Panc1 (cell line): Measurements from ENCODE around the gene STARD8. TPM values are rescaled to one million over a fixed set of nuclear protein-coding genes. Genes with fewer than 3 reads are reported as not detected.

Source experiments
- ATAC-seq: fragments of 200-7000 bp; cut with Tn5 transposase; 2 replicates; pipeline ENCODE4 v1.9.1; 2020; ENCODE audit warnings: mild to moderate bottlenecking, moderate library complexity
- BruUV-seq: library from RNA; stranded (reverse); fragments of 400-500 nt; replicated peaks from 2 replicates; lab custom pipeline; 2021; lab: Mats Ljungman, UMichigan
- CTCF ChIA-PET: fragments of 300-600 bp; sonication (Branson Sonifier 250); formaldehyde crosslinking; loops from one replicate; lab custom pipeline; 2022; ENCODE audit warnings: antibody characterized with exemption; lab: Charles Lee
- POLR2A ChIA-PET: fragments of 300-600 bp; sonication (Branson Sonifier 250); formaldehyde crosslinking; loops from one replicate; lab custom pipeline; 2022; ENCODE audit warnings: antibody characterized with exemption; lab: Charles Lee
- DNase-seq: peaks from one replicate; pipeline ENCODE4 v3.0.0-alpha.2; 2010; ENCODE audit warnings: low read depth, low spot score
- H3K27ac ChIP-seq: 2 replicates; pipeline ENCODE4 v1.5.1; 2011; ENCODE audit warnings: mild to moderate bottlenecking, low read length, inconsistent platforms
- H3K27me3 ChIP-seq: fragments of 200-500 bp; sonication (Bioruptor generic); 2 replicates; pipeline ENCODE4 v1.6.0; 2014; ENCODE audit warnings: low read length, inconsistent platforms; ENCODE audit not compliant: control insufficient read depth, insufficient read depth
- H3K36me3 ChIP-seq: fragments of 200-500 bp; sonication (Bioruptor generic); 2 replicates; pipeline ENCODE4 v1.5.1; 2014; ENCODE audit warnings: inconsistent platforms, mild to moderate bottlenecking, low read length, moderate library complexity; ENCODE audit not compliant: control insufficient read depth, insufficient read depth
- H3K4me1 ChIP-seq: 2 replicates; pipeline ENCODE4 v1.5.1; 2011; ENCODE audit warnings: inconsistent platforms, mild to moderate bottlenecking, low read length, moderate library complexity; ENCODE audit not compliant: control insufficient read depth, insufficient read depth
- H3K4me3 ChIP-seq, 2 experiments: 2 replicates each; pipeline ENCODE4 v1.5.1; 2011 to 2012; ENCODE audit warnings: low read depth in 2 of 2, low read length in 2 of 2, mild to moderate bottlenecking in 2 of 2, inconsistent platforms in 1 of 2, moderate library complexity in 1 of 2
- H3K9me3 ChIP-seq: fragments of 200-500 bp; sonication (Bioruptor generic); 2 replicates; pipeline ENCODE4 v1.5.1; 2014; ENCODE audit warnings: low read depth, mild to moderate bottlenecking, inconsistent platforms, low read length, moderate library complexity; ENCODE audit not compliant: control insufficient read depth, insufficient read depth
- POLR2AphosphoS5 ChIP-seq: IDR thresholded peaks from 2 replicates; pipeline ENCODE4 v1.6.1; 2012; ENCODE audit warnings: mild to moderate bottlenecking, low read depth, low read length, moderate library complexity
- REST ChIP-seq, 2 experiments: IDR thresholded peaks; 2 replicates each; pipeline ENCODE4 v1.6.1; 2011 to 2012; ENCODE audit warnings: low read depth in 2 of 2, control low read depth in 1 of 2, low read length in 1 of 2, mild to moderate bottlenecking in 1 of 2, moderate library complexity in 1 of 2; ENCODE audit not compliant: insufficient read depth in 1 of 2
- SIN3A ChIP-seq: IDR thresholded peaks from 2 replicates; pipeline ENCODE4 v1.6.1; 2012; ENCODE audit warnings: low read depth, mild to moderate bottlenecking, low read length, moderate library complexity, borderline replicate concordance; ENCODE audit not compliant: insufficient read depth
- TCF7L2 ChIP-seq: IDR thresholded peaks from 2 replicates; pipeline ENCODE4 v1.6.1; 2011; ENCODE audit warnings: mild to moderate bottlenecking, low read depth, low read length, inconsistent platforms
- in situ Hi-C: cut with HindIII; loops from 2 replicates; pipeline ENCODE4 v1.10.0; 2016; ENCODE audit warnings: low sequenced_read_pairs, low pct_unique_long_range_greater_than_20kb
- intact Hi-C: fragments of 100-400 bp; cut with micrococcal nuclease; formaldehyde crosslinking; loops from one replicate; pipeline ENCODE4 v1.10.0; 2022; ENCODE audit not compliant: unreplicated experiment
- total RNA-seq: library from RNA; stranded (reverse); gene quantifications from one replicate; pipeline ENCODE4 v1.2.1, GENCODE V29; 2021; ENCODE audit not compliant: unreplicated experiment
- TF ChIP-seq, protein P1 (sequence below): fragments of 450-650 bp; IDR thresholded peaks from 2 replicates; pipeline ENCODE4 v1.5.1; 2017; ENCODE audit warnings: mild to moderate bottlenecking

The STARD8 gene
- total RNA-seq, 1 experiment from 2014 or later = 4.6 TPM

- intact Hi-C loops (no loop called here), in situ Hi-C loops (no loop called here)
- Histone ChIP-seq H3K36me3 (no peaks in the 10 kb centered on the region), H3K27me3 (no peaks in the 10 kb centered on the region), H3K4me1 (no peaks in the 10 kb centered on the region), H3K9me3 (no peaks in the 10 kb centered on the region), H3K4me3 (no peak overlapping the region), H3K27ac (no peak overlapping the region)
- TF ChIP-seq POLR2AphosphoS5 = no peak
- no peak for TF ChIP-seq TCF7L2
- TF ChIP-seq REST (IDR thresholded peaks at IDR 0.05; ENCODE audit: insufficient read depth in 1 of 2, low read depth in 2 of 2, low read length in 1 of 2) = no peak
- TF ChIP-seq, protein P1, sequence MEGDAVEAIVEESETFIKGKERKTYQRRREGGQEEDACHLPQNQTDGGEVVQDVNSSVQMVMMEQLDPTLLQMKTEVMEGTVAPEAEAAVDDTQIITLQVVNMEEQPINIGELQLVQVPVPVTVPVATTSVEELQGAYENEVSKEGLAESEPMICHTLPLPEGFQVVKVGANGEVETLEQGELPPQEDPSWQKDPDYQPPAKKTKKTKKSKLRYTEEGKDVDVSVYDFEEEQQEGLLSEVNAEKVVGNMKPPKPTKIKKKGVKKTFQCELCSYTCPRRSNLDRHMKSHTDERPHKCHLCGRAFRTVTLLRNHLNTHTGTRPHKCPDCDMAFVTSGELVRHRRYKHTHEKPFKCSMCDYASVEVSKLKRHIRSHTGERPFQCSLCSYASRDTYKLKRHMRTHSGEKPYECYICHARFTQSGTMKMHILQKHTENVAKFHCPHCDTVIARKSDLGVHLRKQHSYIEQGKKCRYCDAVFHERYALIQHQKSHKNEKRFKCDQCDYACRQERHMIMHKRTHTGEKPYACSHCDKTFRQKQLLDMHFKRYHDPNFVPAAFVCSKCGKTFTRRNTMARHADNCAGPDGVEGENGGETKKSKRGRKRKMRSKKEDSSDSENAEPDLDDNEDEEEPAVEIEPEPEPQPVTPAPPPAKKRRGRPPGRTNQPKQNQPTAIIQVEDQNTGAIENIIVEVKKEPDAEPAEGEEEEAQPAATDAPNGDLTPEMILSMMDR = no peak
- no peak for TF ChIP-seq SIN3A
- ATAC-seq = no peak
- DNase-seq = no peak
- BruUV-seq = no TSS peak
- ChIA-PET CTCF (no interaction called here), POLR2A (no interaction called here)
These were observed 28.9 kb downstream of the STARD8 start for GRCh38 chrX:68676335-68676734.

DNA sequence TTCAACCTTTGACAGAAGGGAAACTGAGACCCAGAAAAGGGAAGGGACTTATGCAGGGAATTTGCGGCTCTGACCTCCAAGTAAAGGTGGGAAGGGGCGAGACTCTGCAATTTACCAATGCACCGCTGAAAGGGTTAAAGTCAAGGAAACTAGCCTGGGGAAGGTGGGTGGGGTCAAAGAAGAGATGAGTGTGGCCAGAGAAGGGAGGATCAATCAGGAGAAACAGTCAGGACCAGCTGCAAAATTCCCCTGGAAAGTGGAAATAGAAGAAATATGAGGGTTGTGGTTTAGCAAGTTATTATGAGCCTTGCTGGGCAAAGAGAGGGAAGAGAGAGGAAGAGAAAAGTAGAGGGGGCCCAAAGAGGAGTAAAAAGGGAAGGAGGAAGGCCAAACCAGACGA is 30.5 kb downstream of the STARD8 start:
- ATAC-seq = no peak
- ChIA-PET POLR2A (no interaction called here), CTCF (no interaction called here)
- no peak for DNase-seq
- Histone ChIP-seq H3K4me3 (no peak overlapping the region), H3K27me3 (no peaks in the 10 kb centered on the region), H3K27ac (no peak overlapping the region), H3K9me3 (no peaks in the 10 kb centered on the region), H3K4me1 (no peaks in the 10 kb centered on the region), H3K36me3 (no peaks in the 10 kb centered on the region)
- BruUV-seq = no TSS peak
- intact Hi-C loops = no loop called here
- TF ChIP-seq REST (IDR thresholded peaks at IDR 0.05; ENCODE audit: insufficient read depth in 1 of 2, low read depth in 2 of 2, low read length in 1 of 2) (no peak), POLR2AphosphoS5 (no peak), TCF7L2 (no peak), SIN3A (no peak)
- TF ChIP-seq, protein P1 = no peak
- in situ Hi-C loops = no loop called here
